GDM1 (cell line): ENCODE measurements around the gene NNT.
"Not testable (repeated sequence)": the region's sequence is repeated elsewhere in the genome, so short reads cannot be mapped to it uniquely, and the experiment has no call there.

Experiments used
- DNase-seq: peaks from one replicate; lab custom pipeline; 2025; lab: John Stamatoyannopoulos, UW

The NNT gene

DNA sequence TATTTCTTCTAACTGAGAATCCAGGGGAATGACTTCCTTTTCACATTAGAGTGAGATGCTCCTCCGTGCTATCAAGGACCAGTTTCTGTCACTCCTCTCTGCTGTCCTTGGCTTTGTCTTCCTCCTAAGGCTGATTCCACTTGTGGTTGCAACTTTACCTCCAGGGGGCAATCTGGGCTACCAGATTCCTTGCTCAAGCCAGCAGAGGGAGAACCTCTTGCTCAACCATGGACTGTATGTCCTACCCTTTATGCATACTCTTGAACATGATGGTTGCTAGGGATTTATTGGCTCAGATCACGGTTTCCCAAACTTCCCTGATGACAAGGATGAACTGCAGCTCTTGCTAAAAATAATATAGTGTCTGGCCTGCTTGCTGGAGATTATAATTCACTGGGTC is 24.0 kb downstream of the NNT start:
- DNase-seq: peak; percentile 35

DNA sequence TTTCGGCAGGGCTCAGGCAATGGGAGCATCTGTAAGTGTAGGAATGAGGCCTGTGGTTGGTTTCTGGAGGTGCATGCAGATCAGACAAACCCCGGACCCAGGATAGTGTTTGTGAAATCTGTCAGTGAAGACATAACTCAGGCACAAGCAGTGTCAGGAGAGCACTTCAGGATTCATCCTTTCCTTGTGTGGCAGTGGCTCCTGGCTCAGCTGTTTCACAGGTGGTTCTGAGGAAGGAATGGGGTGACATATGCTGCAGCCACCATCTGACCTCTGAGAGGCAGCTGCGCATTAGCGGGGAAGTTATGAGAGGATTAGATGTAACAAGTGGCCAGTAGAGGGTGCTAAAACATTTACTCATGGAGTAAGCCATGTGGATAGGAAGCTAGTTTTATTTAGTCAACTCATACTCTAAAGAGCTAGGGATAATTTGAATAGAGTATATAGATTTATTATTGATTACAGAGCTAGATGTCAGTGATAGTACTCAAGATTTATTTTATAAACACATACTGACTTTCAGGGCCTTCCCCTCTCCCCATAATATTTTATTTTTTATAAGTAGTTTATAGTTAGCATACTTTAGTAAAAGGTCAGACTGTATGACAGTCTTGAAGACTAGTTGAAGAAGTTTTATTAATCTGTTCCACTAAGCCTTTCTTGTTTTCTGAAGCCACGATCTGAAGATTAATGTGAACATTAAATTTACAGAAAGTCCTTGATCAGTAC is 28.4 kb downstream of the NNT start:
- DNase-seq: peak; percentile 62

DNA sequence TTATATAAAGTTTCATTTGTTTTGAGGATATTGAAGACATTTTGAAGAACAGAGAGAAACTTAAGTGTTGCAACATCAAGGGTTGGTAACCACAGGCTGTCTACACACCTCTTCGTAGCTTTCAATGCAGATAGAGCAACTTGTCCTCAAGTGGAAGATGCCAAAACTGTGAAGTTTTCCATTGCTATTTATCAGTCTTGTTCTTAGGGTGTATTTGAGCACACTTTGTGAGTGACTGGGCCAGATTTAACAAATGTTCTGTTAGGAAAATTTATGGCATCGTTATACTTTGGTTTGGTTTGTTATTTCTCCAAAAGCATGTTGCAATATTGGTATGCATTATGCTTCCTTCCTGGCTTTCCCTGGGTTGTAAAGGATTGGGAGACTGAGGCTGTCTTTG is 31.6 kb downstream of the NNT start:
- DNase-seq: no peak

DNA sequence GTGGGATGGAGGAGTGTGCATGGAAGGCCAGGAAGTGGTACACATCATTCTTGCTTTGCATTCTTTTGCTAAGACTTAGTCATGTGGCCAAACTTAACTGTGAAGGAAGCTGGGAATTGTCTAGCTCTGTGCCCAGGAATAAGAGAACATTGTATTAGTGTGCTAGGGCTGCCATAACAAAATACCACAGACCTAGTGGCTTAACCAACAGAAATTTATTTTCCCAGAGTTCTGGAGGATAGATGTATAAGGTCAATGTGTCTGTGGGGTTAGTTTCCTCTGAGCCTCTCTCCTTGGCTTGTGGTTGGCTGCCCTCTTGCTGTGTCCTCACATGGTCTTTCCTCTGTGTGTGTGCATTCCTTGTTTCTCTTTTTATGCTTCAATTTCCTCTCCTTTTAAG is 32.4 kb downstream of the NNT start:
- no peak for DNase-seq

DNA sequence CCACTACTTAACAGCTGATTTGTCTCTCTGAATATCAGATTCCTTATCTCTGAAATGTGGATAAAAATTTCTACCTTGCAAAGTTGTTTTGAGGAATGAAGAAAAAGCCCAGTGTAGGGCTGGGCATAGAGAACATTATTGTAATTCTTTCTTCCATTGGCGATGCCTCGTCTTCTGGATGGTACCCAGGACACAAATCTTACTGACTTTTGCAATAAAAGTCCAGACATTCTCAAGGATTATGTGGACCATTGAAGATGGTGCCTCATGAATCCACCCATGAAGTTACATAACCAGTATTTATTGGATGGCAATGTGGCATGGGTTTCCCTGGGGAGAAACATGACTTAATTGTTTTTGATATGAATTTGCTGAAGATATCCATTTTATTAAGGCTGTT is 33.1 kb downstream of the NNT start:
- no peak for DNase-seq

DNA sequence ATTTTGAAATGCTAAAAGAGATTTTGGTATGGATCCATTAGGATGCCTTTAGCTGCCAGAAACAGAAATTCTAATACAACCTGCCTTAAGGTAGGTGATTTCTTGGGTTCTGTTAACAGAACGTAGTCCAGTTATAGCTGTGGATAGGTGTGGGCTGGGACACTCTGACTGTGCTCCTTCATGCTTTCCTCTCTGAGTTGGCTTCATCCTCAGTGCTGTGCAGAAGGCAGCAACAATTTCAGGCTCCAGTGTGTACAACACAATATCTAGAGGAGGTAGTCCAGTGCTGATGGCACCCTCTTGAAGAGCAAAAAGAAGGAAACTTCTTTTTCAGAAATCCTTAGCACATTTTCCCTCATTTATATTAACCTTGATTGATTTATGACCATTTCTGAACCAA is 34.4 kb downstream of the NNT start:
- no peak for DNase-seq

DNA sequence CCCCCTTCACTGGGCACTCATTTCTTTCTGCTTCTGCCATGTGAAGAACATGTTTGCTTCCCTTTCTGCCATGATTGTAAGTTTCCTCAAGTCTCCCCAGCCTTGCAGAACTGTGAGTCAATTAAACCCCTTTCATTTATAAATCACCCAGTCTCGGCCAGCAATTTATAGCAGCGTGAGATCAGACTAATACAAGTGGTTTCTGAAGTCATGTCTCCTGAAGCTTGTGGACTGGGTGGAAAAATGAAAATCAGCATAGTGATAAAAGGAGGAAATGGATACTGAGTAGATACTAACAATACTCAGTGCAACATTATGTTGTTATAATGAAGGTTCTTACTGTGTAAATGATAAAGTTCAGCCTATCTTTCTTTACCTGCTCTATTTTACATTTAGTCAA is 35.1 kb downstream of the NNT start:
- DNase-seq: no peak

DNA sequence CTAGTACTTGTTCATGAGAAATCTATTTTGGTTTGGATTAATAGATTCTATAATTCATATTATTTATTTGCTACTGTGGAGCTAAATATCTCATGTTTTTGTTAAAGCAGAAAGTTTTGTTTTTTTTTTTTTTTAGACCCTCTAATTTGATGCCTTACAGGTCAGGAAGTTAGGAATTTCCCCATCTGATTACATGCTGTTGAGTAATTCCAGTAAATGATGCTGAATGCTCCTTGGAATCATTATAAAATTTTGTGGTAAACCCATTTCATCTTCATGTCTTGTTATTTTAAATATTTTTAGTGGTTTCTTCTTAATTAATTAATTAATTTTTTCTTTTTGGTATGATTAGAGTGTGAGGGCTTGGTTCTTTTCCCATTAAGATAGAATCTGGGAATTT is 35.6 kb downstream of the NNT start:
- no peak for DNase-seq

DNA sequence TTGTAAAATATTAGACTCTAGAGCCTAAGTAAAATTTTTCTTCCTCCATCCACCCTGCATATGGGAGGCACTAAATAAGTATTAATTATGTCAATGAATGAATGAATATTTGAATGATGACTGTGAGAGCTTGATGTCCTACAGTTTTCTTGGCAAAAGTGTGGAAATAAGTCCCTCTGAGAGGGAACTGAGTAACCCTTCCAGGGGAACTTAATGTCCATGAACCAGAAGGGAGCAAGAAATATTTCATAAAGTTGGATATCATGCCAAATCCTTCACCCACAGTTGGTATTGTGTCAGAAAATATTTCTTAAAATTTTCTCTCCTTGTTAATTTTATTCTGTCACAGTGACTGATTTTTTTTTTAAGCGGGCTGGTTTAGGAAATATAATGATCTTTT is 36.6 kb downstream of the NNT start:
- no peak for DNase-seq

DNA sequence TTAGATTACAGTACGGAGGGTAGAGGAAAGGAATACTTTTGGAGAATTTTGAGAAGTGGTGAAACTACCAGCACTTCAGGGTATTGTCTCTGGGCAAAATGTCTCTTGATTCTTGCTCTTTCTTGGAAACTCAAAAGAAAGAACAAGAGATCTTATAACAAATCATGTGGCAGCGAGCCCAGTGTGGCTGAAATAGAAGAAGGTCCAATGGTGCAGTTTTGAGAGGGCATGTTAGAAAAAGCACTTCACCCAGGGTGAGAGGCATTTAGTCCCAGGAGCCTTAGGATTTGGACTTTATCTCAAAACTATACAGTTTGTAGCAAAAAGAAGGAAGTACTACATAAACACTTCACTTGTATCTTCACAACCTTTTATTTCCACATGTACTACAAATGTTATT is 39.4 kb downstream of the NNT start:
- no peak for DNase-seq

DNA sequence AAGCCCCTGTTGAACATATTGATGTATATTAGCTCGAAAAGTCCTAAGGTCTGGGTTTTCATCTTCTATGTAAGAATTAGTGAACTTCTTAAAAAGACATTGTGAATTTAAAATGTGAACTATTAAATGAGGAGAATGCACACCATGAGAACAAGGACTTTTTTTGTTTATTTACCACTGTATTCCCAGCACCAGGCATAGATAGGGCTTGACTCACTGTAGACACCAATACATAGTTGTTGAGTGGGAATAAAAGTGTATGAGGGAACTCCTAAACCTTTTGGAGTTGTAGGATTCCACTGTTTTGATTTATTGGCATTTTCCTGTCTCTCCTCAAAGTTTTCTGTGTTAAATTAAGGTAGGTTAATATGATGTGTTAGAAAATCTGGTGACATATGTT is 40.3 kb downstream of the NNT start:
- no peak for DNase-seq

DNA sequence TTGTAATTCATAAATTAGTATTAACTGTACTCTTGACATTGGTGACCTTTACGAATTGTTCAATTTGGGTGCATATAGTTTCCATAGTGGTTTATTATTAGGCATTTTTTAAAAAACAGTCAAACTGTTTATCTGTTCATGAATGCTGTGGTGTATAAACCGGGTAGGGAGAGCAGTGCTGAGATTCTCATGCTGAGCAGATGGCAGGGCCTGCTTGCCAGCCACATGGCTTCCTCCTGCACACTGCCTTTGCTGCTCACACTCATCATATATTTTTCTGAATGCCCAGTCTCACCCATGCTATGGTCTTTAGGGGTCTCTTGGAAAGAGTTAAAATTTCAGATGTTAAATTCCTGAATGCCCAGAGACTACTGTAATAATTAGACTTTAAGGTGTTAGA is 40.8 kb downstream of the NNT start:
- no peak for DNase-seq

DNA sequence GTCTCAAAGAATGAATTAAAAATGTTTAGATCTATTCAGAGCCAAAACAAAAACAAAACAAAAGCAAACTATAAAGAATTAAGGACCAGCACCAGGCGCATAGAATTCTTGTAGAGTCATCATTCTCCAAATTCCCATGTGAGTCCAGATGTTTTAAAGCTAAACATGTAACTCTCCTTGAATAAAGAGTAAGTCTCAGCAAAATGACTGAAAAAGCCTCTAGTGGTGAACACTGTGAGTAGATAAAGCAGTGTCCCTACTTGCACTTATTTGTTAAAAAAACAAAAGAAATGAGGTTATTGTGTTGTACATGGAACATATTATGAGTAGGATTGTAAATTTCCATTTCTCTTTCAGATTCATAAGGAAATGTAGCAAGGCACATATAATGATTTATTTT is 44.0 kb downstream of the NNT start:
- DNase-seq: no peak

DNA sequence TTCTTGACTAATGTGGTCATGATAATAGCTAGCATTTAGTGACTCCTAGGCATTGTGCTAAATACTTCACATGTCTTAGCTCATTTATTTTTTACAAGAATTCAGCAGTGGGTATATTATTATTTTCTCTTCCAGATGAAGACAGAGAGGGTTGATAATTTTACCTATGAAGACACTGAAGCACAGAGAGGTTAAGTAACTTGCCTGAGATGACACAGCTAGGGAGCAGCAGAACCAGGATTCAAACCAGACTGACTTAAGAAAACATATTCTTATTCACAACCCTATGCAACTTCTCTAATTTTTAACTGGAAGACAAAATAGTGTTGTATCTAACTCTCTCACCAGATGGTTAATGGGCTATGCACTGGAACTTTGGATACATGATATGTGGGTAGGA is 44.8 kb downstream of the NNT start:
- DNase-seq: no peak

DNA sequence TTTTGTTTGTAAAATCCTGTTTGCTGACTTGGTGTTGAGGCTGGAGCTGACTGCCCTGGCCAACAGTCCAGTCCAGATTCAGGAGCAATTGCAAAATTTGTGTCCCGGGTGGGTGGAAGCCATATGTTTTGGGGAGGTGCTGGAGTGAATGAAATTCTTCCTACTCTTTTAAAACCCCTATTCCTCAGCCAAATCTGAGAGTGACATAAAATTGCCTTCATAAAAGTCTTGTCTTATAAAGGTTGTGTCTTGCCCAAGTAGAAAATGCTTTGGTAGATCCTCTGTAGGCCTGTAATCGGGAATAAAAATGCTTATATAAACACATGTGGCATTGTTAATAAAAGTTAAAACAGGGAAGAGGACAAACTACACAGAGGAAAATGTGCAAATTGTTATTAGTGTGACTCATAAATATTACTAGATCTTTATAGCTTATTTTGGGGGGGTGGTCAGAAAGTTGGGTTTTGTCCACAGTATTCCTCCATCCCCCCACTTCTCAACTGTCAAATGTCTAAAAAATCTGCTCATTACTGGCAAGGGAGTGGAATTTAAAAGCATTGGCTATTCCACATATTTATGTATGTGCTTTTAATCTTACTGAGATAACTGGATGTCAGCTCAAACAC is 45.6 kb downstream of the NNT start:
- DNase-seq: no peak

DNA sequence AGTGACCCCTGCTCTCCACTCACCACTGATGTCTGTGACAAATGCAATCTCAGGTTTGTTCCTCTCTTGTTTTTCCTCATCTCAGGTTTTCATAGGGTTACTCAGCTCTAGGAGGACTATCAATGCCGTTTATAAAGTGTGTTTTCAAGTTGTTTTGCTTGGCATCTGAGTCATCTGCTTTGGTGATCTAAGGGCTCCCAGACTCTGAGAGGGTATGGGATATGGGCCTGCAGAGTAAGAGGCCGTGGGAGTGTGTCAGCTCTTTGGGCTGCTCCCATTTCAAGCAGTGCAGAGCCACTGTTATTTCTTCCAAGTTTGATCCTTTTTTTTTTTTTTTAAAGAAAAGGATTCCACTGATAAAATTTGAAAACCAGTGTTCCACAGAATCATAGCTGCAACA is 46.3 kb downstream of the NNT start:
- DNase-seq: no peak

DNA sequence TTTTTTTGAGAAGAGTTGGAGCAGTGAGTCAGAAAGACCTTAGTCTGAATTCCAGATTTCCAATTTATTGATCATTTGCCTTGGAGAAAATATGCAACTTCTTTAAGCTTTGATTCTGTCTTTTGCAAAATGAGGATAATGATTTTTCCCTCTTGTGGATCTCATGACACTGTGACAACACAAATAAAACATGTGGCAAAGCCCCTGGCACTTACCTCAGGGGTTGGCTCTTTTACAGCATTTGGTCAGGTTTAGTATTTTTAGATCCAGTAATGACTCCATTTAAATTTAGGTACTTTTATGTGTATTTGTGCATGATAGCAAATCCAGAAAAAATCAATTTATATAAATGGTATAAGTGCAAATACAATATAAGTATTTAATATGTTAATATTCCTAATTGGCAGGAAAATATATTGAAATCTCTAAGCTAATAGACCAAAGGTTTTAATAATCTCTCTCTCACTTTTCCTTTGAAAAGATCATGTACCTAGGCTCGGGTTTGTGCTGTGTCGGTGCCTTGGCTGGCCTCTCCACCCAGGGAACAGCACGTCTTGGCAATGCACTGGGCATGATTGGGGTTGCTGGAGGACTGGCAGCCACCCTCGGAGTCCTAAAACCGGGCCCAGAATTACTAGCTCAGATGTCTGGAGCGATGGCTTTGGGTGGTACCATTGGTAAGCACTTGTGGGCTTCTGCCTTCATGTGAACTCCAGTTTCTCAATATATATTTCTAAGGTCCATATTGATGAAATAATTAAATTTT is 49.7 kb downstream of the NNT start:
- no peak for DNase-seq

DNA sequence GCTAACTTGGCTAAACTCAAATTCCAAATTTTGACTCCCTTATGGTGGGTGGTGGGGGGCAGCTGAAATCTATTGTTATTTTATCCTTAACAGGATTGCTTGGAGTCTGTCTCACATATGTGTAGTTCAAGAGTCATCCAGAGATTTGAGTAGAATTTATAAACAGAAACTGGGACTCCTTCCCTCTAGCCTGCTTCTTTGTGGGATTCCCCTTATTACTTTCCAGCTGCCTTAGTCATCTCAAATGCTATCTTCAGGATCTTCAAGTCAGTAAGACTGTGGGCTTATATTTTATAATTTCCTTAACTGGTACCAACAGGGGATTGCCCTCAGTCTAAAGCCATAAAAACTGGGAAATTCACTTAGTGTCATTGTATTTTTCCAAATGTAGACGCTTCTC is 55.5 kb downstream of the NNT start:
- no peak for DNase-seq

DNA sequence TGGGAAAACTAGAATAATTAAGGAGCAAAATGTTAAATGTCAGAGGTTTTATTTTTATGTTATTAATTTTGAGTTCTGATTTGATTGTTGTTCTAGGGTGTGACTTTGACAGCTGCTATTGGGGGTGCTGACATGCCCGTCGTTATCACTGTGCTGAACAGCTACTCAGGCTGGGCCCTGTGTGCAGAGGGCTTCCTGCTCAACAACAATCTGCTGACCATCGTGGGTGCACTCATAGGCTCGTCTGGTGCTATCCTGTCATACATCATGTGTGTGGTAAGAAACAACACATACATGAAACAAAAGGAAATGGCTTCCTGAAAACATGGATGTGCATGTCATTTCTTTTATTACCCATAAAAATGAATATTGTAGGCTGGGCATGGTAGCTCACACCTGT is 56.1 kb downstream of the NNT start:
- no peak for DNase-seq

DNA sequence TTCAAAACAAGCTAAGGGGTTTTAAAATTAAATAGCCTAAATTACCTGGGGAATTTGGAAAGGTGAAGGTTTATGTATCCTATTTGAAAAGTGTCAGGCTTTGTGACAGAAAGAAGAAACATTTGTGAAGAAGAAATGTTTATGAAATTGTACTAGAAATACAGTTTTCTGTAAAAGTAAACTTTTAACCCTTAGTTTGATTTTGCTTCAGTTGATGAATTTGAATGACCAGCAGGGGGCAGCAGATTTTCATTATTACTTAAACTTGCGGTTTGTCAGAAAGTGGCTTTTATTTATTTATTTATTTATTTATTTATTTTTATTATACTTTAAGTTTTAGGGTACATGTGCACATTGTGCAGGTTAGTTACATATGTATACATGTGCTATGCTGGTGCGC is 58.1 kb downstream of the NNT start:
- DNase-seq: no peak

DNA sequence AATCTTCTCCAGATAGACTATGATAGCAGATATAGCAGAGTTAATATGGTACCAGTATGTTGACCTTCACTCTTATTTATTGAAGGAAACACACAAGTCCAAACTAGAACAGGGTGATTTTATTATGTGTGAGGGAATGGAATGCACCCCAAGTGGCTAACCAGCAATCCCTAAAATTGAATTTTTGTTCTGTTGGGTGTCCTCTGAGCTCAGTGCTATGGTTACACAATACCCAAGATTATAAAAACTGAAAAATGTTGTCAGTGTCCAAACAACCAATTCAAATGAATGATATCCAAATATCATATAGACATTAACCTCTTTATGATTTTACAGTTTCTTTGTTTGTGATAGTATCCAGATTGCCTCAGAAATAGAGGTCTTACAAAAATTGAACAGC is 60.9 kb downstream of the NNT start:
- no peak for DNase-seq

DNA sequence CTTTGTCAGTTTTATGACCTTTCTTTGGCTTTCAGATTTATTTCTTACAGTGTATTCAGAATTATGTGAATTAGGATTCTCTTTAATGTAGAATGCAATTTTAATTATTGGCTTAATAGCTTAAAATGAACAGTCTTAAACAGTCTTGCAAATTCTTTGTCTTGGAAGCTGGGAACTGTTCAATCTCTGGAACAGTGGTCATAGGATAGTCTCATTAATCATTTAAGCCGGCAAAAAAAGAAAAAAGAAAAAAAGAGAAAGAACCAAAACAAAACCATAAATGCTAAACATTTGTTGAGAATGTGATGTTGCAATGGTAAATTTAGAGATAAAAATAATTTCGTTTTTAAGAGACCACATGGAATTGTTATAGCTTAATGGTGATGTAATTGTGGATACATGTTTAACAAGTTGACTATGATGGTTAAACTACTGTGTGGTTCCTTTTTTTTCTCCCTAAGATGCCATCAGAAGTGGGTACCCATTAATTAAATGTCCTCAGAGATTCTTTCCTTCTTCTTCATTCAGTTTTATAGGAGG is 61.6 kb downstream of the NNT start:
- DNase-seq: no peak

DNA sequence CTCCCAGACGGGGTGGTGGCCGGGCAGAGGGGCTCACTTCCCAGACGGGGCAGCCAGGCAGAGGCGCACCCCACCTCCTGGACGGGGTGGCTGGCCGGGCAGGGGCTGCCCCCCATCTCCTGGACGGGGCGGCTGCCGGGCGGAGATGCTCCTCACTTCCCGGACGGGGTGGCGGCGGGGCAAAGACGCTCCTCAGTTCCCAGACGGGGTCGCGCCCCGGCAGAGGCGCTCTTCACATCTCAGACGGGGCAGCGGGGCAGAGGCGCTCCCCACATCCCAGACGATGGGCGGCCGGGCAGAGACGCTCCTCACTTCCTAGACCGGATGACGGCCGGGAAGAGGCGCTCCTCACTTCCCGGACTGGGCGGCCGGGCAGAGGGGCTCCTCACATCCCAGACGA is 62.8 kb downstream of the NNT start:
- DNase-seq: not testable (repeated sequence)
